ENCODE data around the gene EYS.
"Not testable (repeated sequence)": the region's sequence is repeated elsewhere in the genome, so short reads cannot be mapped to it uniquely, and the experiment has no call there.

The EYS gene

GRCh38 chr6:65537600-65537999, 169.4 kb downstream of the EYS start:
- H3K27ac ChIP-seq, result no peak overlapping the region
- TF ChIP-seq CTCF (conservative IDR thresholded peaks at IDR 0.05), result no peak

- no peak for TF ChIP-seq CTCF (conservative IDR thresholded peaks at IDR 0.05)
- H3K27ac ChIP-seq, result no peak overlapping the region
Observed at GRCh38 chr6:65531533-65531932, 175.5 kb downstream of the EYS start.

DNA sequence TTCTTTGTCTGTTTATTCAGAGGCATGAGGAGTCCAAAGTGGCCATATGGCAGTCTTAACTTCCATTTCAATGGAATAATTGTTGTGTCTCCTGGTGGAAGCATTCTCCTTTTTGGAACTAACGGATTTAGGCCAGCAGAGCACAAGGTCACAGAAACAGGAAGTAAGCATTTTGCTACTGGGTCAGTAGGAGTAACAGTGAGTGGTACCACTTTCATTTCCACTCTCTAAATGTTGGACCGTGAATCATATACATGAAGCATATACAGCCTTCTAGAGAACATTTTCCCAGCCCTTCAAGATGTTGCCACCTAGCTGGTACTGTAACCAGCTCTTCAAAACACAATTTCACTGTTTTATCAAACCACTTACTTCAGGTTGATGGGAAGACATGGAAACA, 182.8 kb downstream of the EYS start:
- TF ChIP-seq CTCF (conservative IDR thresholded peaks at IDR 0.05), result no peak
- no peak overlapping the region for H3K27ac ChIP-seq

DNA sequence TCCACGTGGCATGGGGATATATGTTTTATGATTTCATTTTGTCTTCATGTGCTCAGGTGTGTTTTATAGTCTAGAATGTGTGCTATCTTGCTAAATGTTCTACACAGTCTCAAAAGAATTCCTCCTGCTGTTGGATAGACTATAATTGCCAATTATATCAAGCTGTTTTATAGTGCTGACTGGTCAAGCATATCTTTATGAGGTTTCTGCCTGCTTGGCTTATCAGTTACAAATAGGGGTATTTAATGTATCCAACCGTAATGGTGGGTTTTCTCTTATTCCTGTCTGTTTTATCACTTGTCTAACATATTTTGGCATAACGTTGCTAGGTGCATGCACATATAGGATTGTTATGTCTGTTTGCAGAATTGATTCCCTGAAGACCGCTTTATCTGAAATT, 201.3 kb downstream of the EYS start:
- no peak overlapping the region for H3K27ac ChIP-seq
- no peak for TF ChIP-seq CTCF (conservative IDR thresholded peaks at IDR 0.05)

DNA sequence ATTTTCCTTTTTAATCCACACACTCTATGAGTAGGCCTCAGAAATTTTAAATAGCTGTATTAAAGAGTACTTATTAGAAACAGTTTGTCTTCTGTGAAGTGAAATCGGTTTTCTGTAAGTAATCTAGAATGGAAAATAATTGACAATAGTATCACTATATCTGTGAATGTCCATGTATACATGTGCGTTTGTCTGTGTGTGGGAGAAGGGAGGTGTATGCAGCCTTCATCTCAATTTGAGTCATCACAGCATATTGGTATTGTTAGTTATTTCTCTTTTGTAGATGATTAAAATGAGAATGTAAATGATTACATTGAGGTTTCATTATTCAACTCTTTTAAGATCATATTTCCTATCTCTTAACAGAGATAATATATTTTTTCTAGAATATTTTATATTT, 206.0 kb downstream of the EYS start:
- H3K27ac ChIP-seq, result no peak overlapping the region
- TF ChIP-seq CTCF (conservative IDR thresholded peaks at IDR 0.05), result no peak

GRCh38 chr6:65483652-65484051, 223.4 kb downstream of the EYS start:
- H3K27ac ChIP-seq, result not testable (repeated sequence)

DNA sequence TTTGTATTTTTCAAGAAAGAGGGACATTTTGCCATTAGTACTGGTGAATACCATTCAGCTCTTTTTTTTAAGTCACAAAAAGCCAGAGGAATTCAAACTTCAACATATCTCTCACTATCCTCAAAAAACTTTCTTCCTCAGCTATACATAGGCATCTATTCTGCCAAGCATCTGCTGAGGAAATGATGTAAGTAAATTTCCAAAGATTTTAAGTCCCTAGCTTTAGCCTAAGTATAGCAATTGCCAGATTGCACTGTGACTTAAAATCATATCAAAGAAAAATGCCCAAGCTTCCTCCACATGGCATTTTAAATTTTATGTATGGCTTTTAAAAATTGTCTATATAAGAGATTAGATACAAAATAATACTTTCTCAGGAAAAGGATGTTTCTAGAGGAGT, 237.4 kb downstream of the EYS start:
- no peak for TF ChIP-seq CTCF (conservative IDR thresholded peaks at IDR 0.05)
- no peak overlapping the region for H3K27ac ChIP-seq

DNA sequence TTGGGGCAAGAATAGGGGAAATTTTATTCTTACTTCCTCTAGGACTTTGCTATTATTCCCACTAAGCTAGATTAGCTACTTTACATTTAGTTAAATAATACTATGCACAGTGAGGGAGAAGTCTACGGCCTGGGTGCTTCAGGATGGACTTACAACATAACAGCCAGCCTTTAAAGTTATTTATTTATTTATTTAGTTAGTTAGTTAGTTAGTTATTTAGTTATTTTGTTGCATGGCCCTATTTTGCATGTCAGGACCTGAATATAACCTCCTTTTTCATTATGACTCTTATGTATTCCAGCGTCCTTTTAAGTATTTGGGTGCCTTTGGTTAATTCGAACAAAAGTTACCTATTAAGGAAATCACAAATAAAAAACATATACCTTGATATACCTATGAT, 238.7 kb downstream of the EYS start:
- H3K27ac ChIP-seq, result no peak overlapping the region
- no peak for TF ChIP-seq CTCF (conservative IDR thresholded peaks at IDR 0.05)

Measured in VCaP (cell line).